MCF 10A (cell line): ENCODE measurements around the gene FOXN4. TPM values are rescaled to one million over a fixed set of nuclear protein-coding genes. Genes with fewer than 3 reads are reported as not detected.

Experiments
- BruUV-seq: library from RNA; stranded (reverse); fragments of 400-500 nt; replicated peaks from 2 replicates; lab custom pipeline; 2021; lab: Mats Ljungman, UMichigan
- CTCF ChIA-PET: fragments of 300-600 bp; sonication (Branson Sonifier 250); formaldehyde crosslinking; extraction: SDS; loops from one replicate; lab custom pipeline; 2021; ENCODE audit warnings: antibody characterized with exemption, inconsistent platforms; lab: Yijun Ruan, JAX
- POLR2A ChIA-PET: fragments of 300-600, 350-650 bp; sonication (Branson Sonifier 250); formaldehyde crosslinking; extraction: SDS; loops from one replicate; lab custom pipeline; 2020; ENCODE audit warnings: antibody characterized with exemption, inconsistent platforms; lab: Yijun Ruan, JAX
- DNase-seq: peaks from one replicate; pipeline ENCODE4 v3.0.0-alpha.2; 2018; ENCODE audit not compliant: unreplicated experiment
- H3K27ac Mint-ChIP-seq: one replicate; pipeline ENCODE4 v1.8.0; 2022; ENCODE audit warnings: mild to moderate bottlenecking, low read depth, mixed read lengths; ENCODE audit not compliant: unreplicated experiment
- H3K27me3 Mint-ChIP-seq: one replicate; pipeline ENCODE4 v1.8.0; 2022; ENCODE audit warnings: mixed read lengths; ENCODE audit not compliant: insufficient read depth, unreplicated experiment
- H3K36me3 Mint-ChIP-seq: one replicate; pipeline ENCODE4 v1.8.0; 2022; ENCODE audit warnings: mild to moderate bottlenecking, moderate library complexity, mixed read lengths; ENCODE audit not compliant: insufficient read depth, unreplicated experiment
- H3K4me1 Mint-ChIP-seq: one replicate; pipeline ENCODE4 v1.8.0; 2022; ENCODE audit warnings: mixed read lengths; ENCODE audit not compliant: insufficient read depth, unreplicated experiment
- H3K4me3 Mint-ChIP-seq: one replicate; pipeline ENCODE4 v1.8.0; 2022; ENCODE audit warnings: mild to moderate bottlenecking, moderate library complexity, mixed read lengths; ENCODE audit not compliant: unreplicated experiment
- H3K9me3 Mint-ChIP-seq: one replicate; pipeline ENCODE4 v1.8.0; 2022; ENCODE audit warnings: mixed read lengths; ENCODE audit not compliant: unreplicated experiment
- CTCF ChIP-seq: fragments of 200-600 bp; IDR thresholded peaks from one replicate; pipeline ENCODE4 v1.8.0; 2022; ENCODE audit warnings: antibody characterized with exemption, mild to moderate bottlenecking; ENCODE audit not compliant: unreplicated experiment
- intact Hi-C: fragments of 100-400 bp; cut with micrococcal nuclease; formaldehyde crosslinking; loops from 2 replicates; pipeline ENCODE4 v1.14.1; 2022
- total RNA-seq: library from RNA; stranded (reverse); gene quantifications from 2 replicates; pipeline ENCODE4 v1.2.3, GENCODE V29; 2022

Gene FOXN4
- total RNA-seq, 1 experiment from 2014 or later, result not detected

GRCh38 chr12:109239691-109240090 lies 69.4 kb downstream of the FOXN4 start:
- no peak overlapping the region for H3K27ac Mint-ChIP-seq
- H3K9me3 Mint-ChIP-seq, result no peaks in the 10 kb centered on the region
- no peak for TF ChIP-seq CTCF
- POLR2A ChIA-PET, result interaction anchor here (0.6 kb wide), 1 partner anchor 25 kb away, joined by 3 read pairs; no protein-coding TSS in a partner anchor
- CTCF ChIA-PET, result interaction anchor here (0.6 to 2.0 kb wide), 4 partner anchors 12 to 606 kb away, joined by 3 to 6 read pairs (median 3); no protein-coding TSS in a partner anchor
- H3K4me3 Mint-ChIP-seq, result no peak overlapping the region
- no TSS peak for BruUV-seq
- H3K27me3 Mint-ChIP-seq, result no peaks in the 10 kb centered on the region
- intact Hi-C loops, result no loop called here
- no peak for DNase-seq
- H3K4me1 Mint-ChIP-seq, result no peaks in the 10 kb centered on the region
- H3K36me3 Mint-ChIP-seq, result no peaks in the 10 kb centered on the region

GRCh38 chr12:109239179-109239578 lies 69.9 kb downstream of the FOXN4 start:
- Mint-ChIP-seq H3K27ac (no peak overlapping the region), H3K36me3 (no peaks in the 10 kb centered on the region), H3K9me3 (no peaks in the 10 kb centered on the region), H3K27me3 (no peaks in the 10 kb centered on the region), H3K4me3 (no peak overlapping the region), H3K4me1 (no peaks in the 10 kb centered on the region)
- DNase-seq, result no peak
- ChIA-PET POLR2A (interaction anchor here (0.6 kb wide), 1 partner anchor 24 kb away, joined by 3 read pairs; no protein-coding TSS in a partner anchor), CTCF (interaction anchor here (2.0 kb wide), 1 partner anchor 25 kb away, joined by 6 read pairs; no protein-coding TSS in a partner anchor)
- intact Hi-C loops, result no loop called here
- no TSS peak for BruUV-seq
- TF ChIP-seq CTCF, result no peak

- Mint-ChIP-seq H3K4me3 (no peak overlapping the region), H3K27me3 (no peaks in the 10 kb centered on the region), H3K36me3 (no peaks in the 10 kb centered on the region), H3K27ac (no peak overlapping the region), H3K4me1 (no peaks in the 10 kb centered on the region), H3K9me3 (no peaks in the 10 kb centered on the region)
- BruUV-seq, result no TSS peak
- intact Hi-C loops, result no loop called here
- no peak for DNase-seq
- ChIA-PET POLR2A (no interaction called here), CTCF (interaction anchor here (0.9 kb wide), 1 partner anchor 120 kb away, joined by 3 read pairs; the partner anchor contains the start of gene ACACB)
- no peak for TF ChIP-seq CTCF
Observed at GRCh38 chr12:109236257-109236656, 72.8 kb downstream of the FOXN4 start.

GRCh38 chr12:109234012-109234411 lies 75.1 kb downstream of the FOXN4 start:
- ChIA-PET POLR2A (no interaction called here), CTCF (interaction anchor here (1.0 kb wide), 1 partner anchor 30 kb away, joined by 3 read pairs; no protein-coding TSS in a partner anchor)
- H3K27me3 Mint-ChIP-seq, result no peaks in the 10 kb centered on the region
- no peak overlapping the region for H3K4me3 Mint-ChIP-seq
- BruUV-seq, result no TSS peak
- no peaks in the 10 kb centered on the region for H3K36me3 Mint-ChIP-seq
- no peak for TF ChIP-seq CTCF
- no peak for DNase-seq
- no peaks in the 10 kb centered on the region for H3K4me1 Mint-ChIP-seq
- intact Hi-C loops, result no loop called here
- no peak overlapping the region for H3K27ac Mint-ChIP-seq
- no peaks in the 10 kb centered on the region for H3K9me3 Mint-ChIP-seq
